Keratinocyte (primary cell): ENCODE measurements around the gene INPP4B. TPM values are rescaled to one million over a fixed set of nuclear protein-coding genes. Genes with fewer than 3 reads are reported as not detected.

Source experiments
- DNase-seq: peaks from one replicate; pipeline ENCODE4 v3.0.0-alpha.2; 2011; ENCODE audit warnings: low read depth, missing footprints, low spot score
- FAIRE-seq: peaks from 2 replicates; lab custom pipeline; 2011; peaks lifted over from hg19 to GRCh38; lab: Jason Lieb, UNC
- H2AFZ ChIP-seq: 2 replicates; pipeline ENCODE4 v1.6.0; 2012; ENCODE audit warnings: low read length, control low read depth, inconsistent platforms; ENCODE audit not compliant: control insufficient read depth
- H3K27ac ChIP-seq: 2 replicates; pipeline ENCODE4 v1.5.1; 2011; ENCODE audit warnings: low read length; ENCODE audit not compliant: control insufficient read depth, insufficient read depth
- H3K27me3 ChIP-seq: 3 replicates; pipeline ENCODE4 v1.6.0; 2011; ENCODE audit warnings: low read length; ENCODE audit not compliant: control insufficient read depth, insufficient read depth; ENCODE audit errors: extremely low read depth
- H3K36me3 ChIP-seq, 2 experiments: 2 replicates in 1 of 2; 3 replicates in 1 of 2; pipeline ENCODE4 v1.5.1; 2011; ENCODE audit warnings: low read length in 2 of 2, mild to moderate bottlenecking in 1 of 2; ENCODE audit not compliant: control insufficient read depth in 2 of 2, insufficient read depth in 2 of 2; ENCODE audit errors: extremely low read depth in 1 of 2
- H3K4me1 ChIP-seq: 3 replicates; pipeline ENCODE4 v1.5.1; 2011; ENCODE audit warnings: low read length; ENCODE audit not compliant: control insufficient read depth, insufficient read depth; ENCODE audit errors: extremely low read depth
- H3K4me2 ChIP-seq: 3 replicates; pipeline ENCODE4 v1.6.0; 2011; ENCODE audit warnings: low read depth, low read length; ENCODE audit not compliant: control insufficient read depth, insufficient read depth; ENCODE audit errors: extremely low read depth
- H3K4me3 ChIP-seq, 3 experiments: fragments of 200-600 bp in 1 of 3; sonication (generic) in 1 of 3; 2 replicates in 2 of 3; 3 replicates in 1 of 3; pipeline ENCODE4 v1.5.1; 2011 to 2016; ENCODE audit warnings: low read length in 3 of 3, mild to moderate bottlenecking in 3 of 3, control low read depth in 2 of 3, inconsistent platforms in 1 of 3, low read depth in 1 of 3, mixed read lengths in 1 of 3, mixed run types in 1 of 3, moderate library complexity in 1 of 3; ENCODE audit not compliant: control insufficient read depth in 2 of 3, insufficient read depth in 2 of 3; ENCODE audit errors: extremely low read depth in 1 of 3
- H3K79me2 ChIP-seq: 2 replicates; pipeline ENCODE4 v1.6.0; 2012; ENCODE audit warnings: low read length; ENCODE audit not compliant: control insufficient read depth, insufficient read depth
- H3K9ac ChIP-seq: 3 replicates; pipeline ENCODE4 v1.6.0; 2011; ENCODE audit warnings: low read length; ENCODE audit not compliant: control insufficient read depth, insufficient read depth; ENCODE audit errors: extremely low read depth
- H3K9me1 ChIP-seq: 3 replicates; pipeline ENCODE4 v1.6.0; 2011; ENCODE audit warnings: low read length; ENCODE audit not compliant: control insufficient read depth, insufficient read depth; ENCODE audit errors: extremely low read depth
- H3K9me3 ChIP-seq: 2 replicates; pipeline ENCODE4 v1.5.1; 2012; ENCODE audit warnings: low read depth, low read length; ENCODE audit not compliant: control insufficient read depth
- H4K20me1 ChIP-seq: 3 replicates; pipeline ENCODE4 v1.6.0; 2011; ENCODE audit warnings: low read length; ENCODE audit not compliant: control insufficient read depth, insufficient read depth; ENCODE audit errors: extremely low read depth
- CTCF ChIP-seq, 3 experiments: IDR thresholded peaks in 1 of 3; conservative IDR thresholded peaks in 1 of 3; optimal IDR thresholded peaks in 1 of 3; 2 replicates in 2 of 3; 3 replicates in 1 of 3; pipeline versions ENCODE3 to v1.5.1; 2011; ENCODE audit warnings: low read length in 3 of 3, mild to moderate bottlenecking in 3 of 3, moderate library complexity in 2 of 3, control low read depth in 1 of 3, inconsistent platforms in 1 of 3; ENCODE audit not compliant: insufficient read depth in 2 of 3; ENCODE audit errors: extremely low read depth in 1 of 3
- EZH2 ChIP-seq: IDR thresholded peaks from one replicate; pipeline ENCODE4 v1.6.1; 2012; ENCODE audit warnings: inconsistent platforms, mild to moderate bottlenecking, low read length, moderate library complexity
- dilution Hi-C: fragments of 300-500 bp; cut with MboI; formaldehyde crosslinking; loops from one replicate; pipeline ENCODE4 v1.7.0; 2020; ENCODE audit warnings: low sequenced_read_pairs; ENCODE audit not compliant: extremely low pct_ligation_motif_present
- polyA plus RNA-seq, 5 experiments: library from polyadenylated mRNA; depleted of rRNA in 3 of 5; stranded (reverse) in 3 of 5; stranded (forward) in 1 of 5; unstranded in 1 of 5; fragments of >200 nt; gene quantifications; 1 replicate in 1 of 5; 2 replicates in 3 of 5; 3 replicates in 1 of 5; pipeline versions ENCODE4 v1.2.1 to v1.2.3, GENCODE V29; 2011 to 2012; ENCODE audit warnings: missing spikeins in 2 of 5, low read depth in 1 of 5, low replicate concordance in 1 of 5

The INPP4B gene
- polyA plus RNA-seq, 1 donor (not counting 4 experiments of a cell fraction or from before 2014, with no cell fraction given) = 50.2 TPM

GRCh38 chr4:142101401-142101800 is 744.7 kb downstream of the INPP4B start:
- Histone ChIP-seq H3K27me3 (no peaks in the 10 kb centered on the region), H3K36me3 (peaks cover 0 to 4% of the 10 kb centered on the region in 2 experiments)

GRCh38 chr4:142100941-142101340 is 745.2 kb downstream of the INPP4B start:
- FAIRE-seq = no peak

More at GRCh38 chr4:142101401-142101800, 744.7 kb downstream of the INPP4B start:
- dilution Hi-C loops = no loop called here
- Histone ChIP-seq H3K4me1 (peaks cover 5% of the 10 kb centered on the region), H3K4me3 (no peak overlapping the region), H3K9me1 (no peaks in the 10 kb centered on the region), H3K9me3 (no peaks in the 10 kb centered on the region), H3K4me2 (no peak overlapping the region), H3K79me2 (no peaks in the 10 kb centered on the region), H4K20me1 (no peaks in the 10 kb centered on the region), H2AFZ (no peak overlapping the region), H3K27ac (no peak overlapping the region), H3K9ac (no peak overlapping the region)
- no peak for TF ChIP-seq EZH2
- no peak for TF ChIP-seq CTCF (optimal IDR thresholded peaks at IDR 0.05 in 1 of 3, IDR thresholded peaks at IDR 0.05 in 1 of 3, conservative IDR thresholded peaks at IDR 0.05 in 1 of 3; ENCODE audit: extremely low read depth in 1 of 3, insufficient read depth in 2 of 3, low read length in 3 of 3)
- no peak for FAIRE-seq
- DNase-seq = no peak

More at GRCh38 chr4:142100941-142101340, 745.2 kb downstream of the INPP4B start:
- H3K4me1 ChIP-seq = peaks cover 9% of the 10 kb centered on the region
- H4K20me1 ChIP-seq = no peaks in the 10 kb centered on the region
- no peaks in the 10 kb centered on the region for H3K9me3 ChIP-seq
- no peaks in the 10 kb centered on the region for H3K27me3 ChIP-seq
- H3K4me2 ChIP-seq = no peak overlapping the region
- no peaks in the 10 kb centered on the region for H3K79me2 ChIP-seq
- H2AFZ ChIP-seq = no peak overlapping the region
- H3K27ac ChIP-seq = no peak overlapping the region
- no peaks in the 10 kb centered on the region for H3K9me1 ChIP-seq
- H3K9ac ChIP-seq = no peak overlapping the region
- dilution Hi-C loops = no loop called here
- H3K36me3 ChIP-seq = peaks cover 0 to 4% of the 10 kb centered on the region in 2 experiments
- no peak for TF ChIP-seq EZH2
- no peak for TF ChIP-seq CTCF (optimal IDR thresholded peaks at IDR 0.05 in 1 of 3, IDR thresholded peaks at IDR 0.05 in 1 of 3, conservative IDR thresholded peaks at IDR 0.05 in 1 of 3; ENCODE audit: extremely low read depth in 1 of 3, insufficient read depth in 2 of 3, low read length in 3 of 3)
- no peak overlapping the region for H3K4me3 ChIP-seq
- no peak for DNase-seq
